ENCODE measurements around the gene GNG2. TPM values are rescaled to one million over a fixed set of nuclear protein-coding genes. Genes with fewer than 3 reads are reported as not detected.

The GNG2 gene
- total and polyA plus RNA-seq, 10 donors: 23.6 to 180 (median 99.1) TPM

DNA sequence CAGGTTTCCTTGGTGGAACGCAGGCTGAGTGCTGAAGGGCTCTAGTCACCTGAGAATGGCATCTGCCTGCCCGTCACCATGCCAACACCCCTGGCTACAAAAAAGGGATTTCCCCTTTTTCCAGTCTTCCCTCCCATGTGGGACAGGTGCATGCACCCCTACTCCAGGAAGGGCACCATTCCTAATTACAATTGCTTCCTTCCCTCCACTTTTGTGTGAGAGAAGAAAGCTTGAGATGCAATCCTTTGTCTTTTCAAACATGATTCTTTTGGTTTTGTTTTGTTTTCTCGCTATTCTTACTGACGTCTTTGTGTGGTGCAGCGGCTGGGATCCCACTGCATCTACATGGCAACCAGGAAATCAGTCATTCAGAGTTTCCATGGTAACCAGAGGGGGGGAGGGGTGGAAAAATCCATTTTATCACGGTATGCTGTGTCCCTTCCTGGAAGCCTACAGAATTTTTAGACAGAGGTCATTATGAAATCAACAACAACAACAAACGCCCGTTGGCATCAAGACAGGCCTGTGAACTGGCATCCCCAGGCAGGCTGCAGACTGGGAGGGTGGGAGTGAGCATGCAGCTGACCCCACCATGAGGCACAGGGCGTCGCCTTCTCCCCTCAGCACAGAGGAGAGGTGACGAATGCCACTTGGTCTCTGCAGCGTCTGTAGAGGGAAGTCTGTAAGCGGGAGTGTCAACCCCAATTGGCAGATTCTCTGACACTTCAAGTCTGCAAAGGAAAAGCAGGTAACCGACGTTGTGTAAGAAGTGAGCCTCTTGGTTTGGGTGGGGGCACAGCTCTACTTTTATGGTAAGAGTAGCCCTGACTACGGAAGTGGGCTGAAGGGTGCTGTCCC is 13.6 kb upstream of the GNG2 start:
- intact Hi-C loops (cut with DNase I; ENCODE audit: low total_unique reads): no loop called here
- Histone ChIP-seq H3K4me1 (peaks cover 11 to 78% (median 56%) of the 10 kb centered on the region in 6 donors), H3K9me3 (peaks cover 0 to 4% (median 0%) of the 10 kb centered on the region in 8 donors), H3K36me3 (no peaks in the 10 kb centered on the region), H3K27ac (peak overlapping the region; percentile 83 to 96 (median 92)), H3K27me3 (replicated peaks in 1 of 7) (no peaks in the 10 kb centered on the region), H3K4me3 (peak overlapping the region; percentile 24 to 70 (median 34))
- 5 to 7% (median 7%) methylated on average over 16 of the region's 16 CpGs for WGBS, 5 donors
- TF ChIP-seq POLR2AphosphoS5 (IDR thresholded peaks at IDR 0.05): peak; percentile 80 to 91 (median 87)
- TF ChIP-seq, protein P1, sequence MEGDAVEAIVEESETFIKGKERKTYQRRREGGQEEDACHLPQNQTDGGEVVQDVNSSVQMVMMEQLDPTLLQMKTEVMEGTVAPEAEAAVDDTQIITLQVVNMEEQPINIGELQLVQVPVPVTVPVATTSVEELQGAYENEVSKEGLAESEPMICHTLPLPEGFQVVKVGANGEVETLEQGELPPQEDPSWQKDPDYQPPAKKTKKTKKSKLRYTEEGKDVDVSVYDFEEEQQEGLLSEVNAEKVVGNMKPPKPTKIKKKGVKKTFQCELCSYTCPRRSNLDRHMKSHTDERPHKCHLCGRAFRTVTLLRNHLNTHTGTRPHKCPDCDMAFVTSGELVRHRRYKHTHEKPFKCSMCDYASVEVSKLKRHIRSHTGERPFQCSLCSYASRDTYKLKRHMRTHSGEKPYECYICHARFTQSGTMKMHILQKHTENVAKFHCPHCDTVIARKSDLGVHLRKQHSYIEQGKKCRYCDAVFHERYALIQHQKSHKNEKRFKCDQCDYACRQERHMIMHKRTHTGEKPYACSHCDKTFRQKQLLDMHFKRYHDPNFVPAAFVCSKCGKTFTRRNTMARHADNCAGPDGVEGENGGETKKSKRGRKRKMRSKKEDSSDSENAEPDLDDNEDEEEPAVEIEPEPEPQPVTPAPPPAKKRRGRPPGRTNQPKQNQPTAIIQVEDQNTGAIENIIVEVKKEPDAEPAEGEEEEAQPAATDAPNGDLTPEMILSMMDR (IDR thresholded peaks at IDR 0.05 in 8 of 11, conservative IDR thresholded peaks at IDR 0.05 in 3 of 11): peak in 1 of 11 experiments; percentile 16
- peak in 1 of 3 donors; percentile 62 for TF ChIP-seq POLR2A (IDR thresholded peaks at IDR 0.05)
- DNase-seq: peak; percentile 93

DNA sequence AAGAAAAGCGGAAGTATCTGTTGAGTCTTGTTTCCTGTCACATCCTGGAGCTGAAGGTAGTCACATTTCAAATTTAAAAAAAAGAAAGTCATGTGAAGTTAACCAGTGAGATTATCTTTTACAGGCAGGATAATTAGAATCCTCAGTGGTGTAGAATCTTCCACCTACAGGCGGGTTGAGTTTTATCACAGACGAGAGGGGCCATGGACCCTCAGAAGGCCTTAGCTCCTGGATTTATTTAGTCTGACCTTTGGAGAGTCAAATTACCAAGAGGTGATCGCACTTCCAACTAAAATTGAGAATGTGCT is 13.0 kb upstream of the GNG2 start:
- peak overlapping the region; percentile 51 to 96 (median 92) for H3K27ac ChIP-seq
- TF ChIP-seq, protein P1 (IDR thresholded peaks at IDR 0.05 in 8 of 11, conservative IDR thresholded peaks at IDR 0.05 in 3 of 11): peak in 2 of 11 experiments; percentile 2 to 8
- TF ChIP-seq POLR2A (IDR thresholded peaks at IDR 0.05) (no peak), POLR2AphosphoS5 (IDR thresholded peaks at IDR 0.05) (no peak)
- 22 to 37% (median 31%) methylated on average over 4 of the region's 4 CpGs for WGBS, 5 donors
- intact Hi-C loops (cut with DNase I; ENCODE audit: low total_unique reads): no loop called here
- peaks cover 0 to 4% (median 0%) of the 10 kb centered on the region in 8 donors for H3K9me3 ChIP-seq
- no peaks in the 10 kb centered on the region for H3K36me3 ChIP-seq
- peaks cover 11 to 84% (median 57%) of the 10 kb centered on the region in 6 donors for H3K4me1 ChIP-seq
- peak overlapping the region in 4 of 8 donors; percentile 34 to 70 (median 44) for H3K4me3 ChIP-seq
- H3K27me3 ChIP-seq (replicated peaks in 1 of 7): no peaks in the 10 kb centered on the region
- no peak for DNase-seq

DNA sequence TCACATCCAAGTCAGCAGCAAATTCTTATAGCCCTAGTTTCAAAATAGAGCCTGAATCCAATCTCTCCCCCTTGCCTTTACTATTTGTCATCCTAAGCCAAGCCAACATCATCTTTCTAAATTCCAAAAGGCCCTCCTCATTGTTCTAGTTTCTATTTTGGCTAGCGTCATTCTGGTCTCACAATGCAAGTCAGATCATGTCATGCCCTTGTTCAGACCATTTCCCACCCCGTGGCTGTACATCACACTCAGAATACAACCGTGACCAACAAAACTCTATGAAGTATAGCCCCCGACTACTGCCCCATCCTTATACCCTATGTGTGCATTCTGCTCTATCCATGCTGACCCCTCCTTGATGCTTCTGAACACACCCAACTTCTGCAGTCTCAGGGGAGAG is 12.3 kb upstream of the GNG2 start:
- H3K4me1 ChIP-seq: peaks cover 11 to 91% (median 60%) of the 10 kb centered on the region in 6 donors
- WGBS, 5 donors: 68 to 76% (median 73%) methylated on average over 4 of the region's 4 CpGs

More for the DNA sequence above, 12.3 kb upstream of the GNG2 start:
- DNase-seq: no peak
- Histone ChIP-seq H3K9me3 (peaks cover 0 to 4% (median 0%) of the 10 kb centered on the region in 8 donors), H3K4me3 (peak overlapping the region in 1 of 8 donors; percentile 36), H3K27ac (peak overlapping the region; percentile 51 to 96 (median 92)), H3K36me3 (no peaks in the 10 kb centered on the region), H3K27me3 (replicated peaks in 1 of 7) (no peaks in the 10 kb centered on the region)
- TF ChIP-seq POLR2A (IDR thresholded peaks at IDR 0.05) (no peak), POLR2AphosphoS5 (IDR thresholded peaks at IDR 0.05) (no peak)
- TF ChIP-seq, protein P1 (IDR thresholded peaks at IDR 0.05 in 8 of 11, conservative IDR thresholded peaks at IDR 0.05 in 3 of 11): no peak
- intact Hi-C loops (cut with DNase I; ENCODE audit: low total_unique reads): no loop called here
